HS-27A (cell line): Measurements from ENCODE around the gene KCTD10.
"Not testable (repeated sequence)": the region's sequence is repeated elsewhere in the genome, so short reads cannot be mapped to it uniquely, and the experiment has no call there.

Experiments used
- DNase-seq: peaks from one replicate; pipeline ENCODE4 v3.0.0-alpha.2; 2012; ENCODE audit warnings: low read depth, missing footprints

KCTD10 gene

GRCh38 chr12:109418848-109419480 is 58.1 kb downstream of the KCTD10 start:
- DNase-seq: no peak

- DNase-seq: not testable (repeated sequence)
Measured at GRCh38 chr12:109406147-109406546, 71.0 kb downstream of the KCTD10 start.

GRCh38 chr12:109404841-109405240 is 72.3 kb downstream of the KCTD10 start:
- not testable (repeated sequence) for DNase-seq
